Renal pelvis (tissue), 4 donors: ENCODE results near the gene HOMER2. TPM values are rescaled to one million over a fixed set of nuclear protein-coding genes. Genes with fewer than 3 reads are reported as not detected.

Experiments used
- DNase-seq: peaks from one replicate; pipeline ENCODE4 v3.0.0-alpha.2; 2013
- polyA plus RNA-seq, 3 donors: library from polyadenylated mRNA; unstranded; fragments of 120-200 nt; gene quantifications; one replicate each; pipeline ENCODE4 v1.2.1, GENCODE V29; 2013; ENCODE audit not compliant: insufficient read length in 3 of 3

Gene HOMER2
- polyA plus RNA-seq, 3 donors = 31.9 to 35.8 (median 33.9) TPM

DNA sequence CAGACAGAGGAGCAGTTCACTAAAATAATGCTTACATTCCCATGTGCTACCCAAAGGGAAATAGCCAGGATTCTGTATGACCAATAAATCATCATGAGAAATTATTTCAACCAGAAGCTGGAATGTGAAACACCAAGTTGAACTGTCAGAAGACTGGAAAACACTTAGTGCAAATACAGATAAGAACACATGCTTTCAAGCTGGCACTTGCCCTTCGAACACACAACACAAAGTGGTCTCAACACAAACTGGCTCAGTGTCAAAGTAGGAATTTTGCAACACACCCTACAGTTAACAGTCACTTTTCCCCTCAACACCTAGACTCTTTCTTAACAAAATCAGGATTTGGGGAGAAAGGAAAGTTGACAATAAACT lies 148.0 kb downstream of the HOMER2 start:
- no peak for DNase-seq

- DNase-seq = no peak
Measured at GRCh38 chr15:82803793-82804574, 148.5 kb downstream of the HOMER2 start.

DNA sequence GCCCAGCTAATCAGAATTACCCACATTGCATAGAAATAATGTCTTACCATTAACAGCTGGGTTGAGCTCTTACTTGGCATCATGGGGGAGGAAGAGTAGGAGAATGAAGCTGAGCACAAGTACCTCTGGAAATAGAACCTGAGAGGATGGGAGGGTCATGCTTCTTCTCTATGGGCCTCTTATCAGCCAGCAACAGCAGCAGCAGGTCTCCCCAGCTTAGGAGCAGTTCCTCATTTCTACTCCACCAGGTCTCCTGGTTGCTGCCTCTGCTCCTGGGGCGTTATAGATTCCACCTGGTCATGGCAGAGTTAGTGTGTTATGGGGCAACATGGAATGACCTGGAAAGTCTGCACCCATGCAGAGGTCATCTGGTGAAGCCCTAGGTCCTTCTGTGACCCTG lies 150.0 kb downstream of the HOMER2 start:
- no peak for DNase-seq

DNA sequence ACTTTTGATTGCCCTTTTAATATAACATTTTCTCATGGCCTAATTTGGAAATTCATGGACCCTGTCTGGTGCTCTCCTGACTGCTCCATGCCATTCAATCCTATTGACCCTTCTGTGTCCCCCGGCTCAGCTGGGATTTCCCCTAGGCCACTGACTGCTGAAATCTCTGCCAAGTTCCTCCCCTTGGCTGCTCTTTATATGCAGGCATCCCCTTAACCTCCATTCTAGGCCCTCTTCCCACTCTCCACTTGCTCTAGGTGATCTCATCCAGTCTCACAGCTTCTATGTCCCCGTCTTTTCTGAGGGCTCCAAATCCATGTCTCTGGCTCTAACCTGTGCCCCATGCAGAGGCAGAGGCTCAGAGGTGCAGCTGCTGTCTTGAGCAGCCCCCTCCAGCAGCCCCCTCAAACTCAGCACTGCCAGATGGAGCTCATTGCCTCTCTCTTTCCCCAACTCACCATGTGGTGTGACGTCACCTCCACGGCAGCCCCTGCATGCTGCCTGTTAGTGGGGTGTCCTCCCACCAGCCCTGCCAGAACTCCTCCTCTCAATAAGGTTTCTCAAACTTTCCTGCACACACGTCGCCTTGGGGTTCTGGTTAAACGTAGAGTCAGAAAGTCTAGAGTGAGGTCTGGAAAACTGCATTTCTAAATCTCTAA lies 153.2 kb downstream of the HOMER2 start:
- no peak for DNase-seq

Other genes with a start within 250 kb of the HOMER2 start
- 1 to 10 TPM; 4.4 to 4.6 (median 4.5) TPM for gene AP3B2, start 242.8 kb downstream of the HOMER2 start, polyA plus RNA-seq
- under 1 TPM; 0.18 to 0.40 (median 0.19) TPM for gene FSD2, start 146.7 kb downstream of the HOMER2 start, polyA plus RNA-seq
- gene WHAMM, start 143.1 kb downstream of the HOMER2 start, polyA plus RNA-seq = 10 to 100 TPM in 2 of 3 donors, 1 to 10 TPM in 1; 9.6 to 18.4 (median 11.4) TPM
- gene RAMAC, start 33.5 kb upstream of the HOMER2 start, polyA plus RNA-seq = 10 to 100 TPM; 37.2 to 43.2 (median 41.0) TPM
- 10 to 100 TPM; 24.8 to 32.9 (median 31.7) TPM for gene C15orf40, start 58.9 kb upstream of the HOMER2 start, polyA plus RNA-seq
- gene BTBD1, start 114.5 kb upstream of the HOMER2 start, polyA plus RNA-seq = 10 to 100 TPM; 60.2 to 65.3 (median 62.6) TPM
- 1 to 10 TPM; 2.0 to 2.6 (median 2.6) TPM for gene TM6SF1, start 154.9 kb upstream of the HOMER2 start, polyA plus RNA-seq